ENCODE results near the gene SPEM3. TPM values are rescaled to one million over a fixed set of nuclear protein-coding genes. Genes with fewer than 3 reads are reported as not detected.

Gene SPEM3
- total and polyA plus RNA-seq, 2 of the 13 experiments (the other 11 are each of a cell fraction or from before 2014, with no cell fraction given), result not detected

GRCh38 chr17:7437950-7438614, 9.4 kb downstream of the SPEM3 start:
- Histone ChIP-seq H3K9me3 (ENCODE audit: low read length) (no peaks in the 10 kb centered on the region), H3K27me3 (ENCODE audit: control insufficient read depth in 1 of 2, insufficient read depth in 2 of 2, low read length in 2 of 2) (peaks cover 4 to 19% of the 10 kb centered on the region in 2 experiments; a peak in 4 of 5 replicates), H2AFZ (ENCODE audit: low read length) (no peak overlapping the region), H3K79me2 (ENCODE audit: insufficient read depth, low read length) (no peaks in the 10 kb centered on the region), H4K20me1 (ENCODE audit: insufficient read depth, low read length) (no peaks in the 10 kb centered on the region), H3K4me1 (ENCODE audit: insufficient read depth, low read length) (peaks cover 49% of the 10 kb centered on the region), H3K4me3 (replicated peaks in 1 of 3; ENCODE audit: insufficient read depth in 1 of 3, low read depth in 2 of 3, low read length in 3 of 3) (no peak overlapping the region), H3K36me3 (replicated peaks in 1 of 2; ENCODE audit: control insufficient read depth in 1 of 2, insufficient read depth in 2 of 2, low read length in 2 of 2) (no peaks in the 10 kb centered on the region), H3K4me2 (ENCODE audit: low read depth, low read length) (no peak overlapping the region), H3K27ac (ENCODE audit: extremely low read length, insufficient read depth, low read length) (no peak overlapping the region), H3K9ac (ENCODE audit: insufficient read depth, low read depth, low read length) (no peak overlapping the region)
- DNase-seq (ENCODE audit: low spot score) (no peak), ATAC-seq (no peak), FAIRE-seq (no peak)
- CTCF ChIA-PET (ENCODE audit: low intra/inter-chr PET ratio, low total read pairs), result interaction anchor here (2.1 kb wide), 1 partner anchor 82 kb away, joined by 11 read pairs; no protein-coding TSS in a partner anchor
- no TSS peak for BruUV-seq (replicated peaks)
- intact Hi-C loops (cut with micrococcal nuclease; ENCODE audit: unreplicated experiment), result loop anchor here (2.0 kb wide), 1 partner anchor 77 kb away; no protein-coding TSS in a partner anchor
- POLR2A ChIA-PET, result no interaction called here
- in situ Hi-C loops (cut with HindIII; ENCODE audit: extremely low pct_ligation_motif_present, low pct_unique_long_range_greater_than_20kb), result loop anchor here (5.0 kb wide), 2 partner anchors 39 to 81 kb away; partner anchors contain the start of genes TMEM95 and ZBTB4
- 86% methylated on average over 48 of the region's 48 CpGs for WGBS (ENCODE audit: low lambda C conversion rate)
- TF ChIP-seq ZNF687 (CRISPR knock-in tag; IDR thresholded peaks at IDR 0.05), result peak; percentile 8; the same call in 1 of the 2 replicates
- peak; percentile 73 for TF ChIP-seq ZC3H13 (CRISPR knock-in tag; IDR thresholded peaks at IDR 0.05)
- peak; percentile 41 for TF ChIP-seq AGO2 (optimal IDR thresholded peaks at IDR 0.05; ENCODE audit: low read depth, low read length)
- TF ChIP-seq RBFOX2 (IDR thresholded peaks at IDR 0.05; ENCODE audit: low read depth, low read length), result 0 out of 2 replicates have a peak, but pooled peaks have one; percentile 28
- peak; percentile 16; the same call in 1 of the 2 replicates for TF ChIP-seq ZBTB38 (CRISPR knock-in tag; IDR thresholded peaks at IDR 0.05)
- TF ChIP-seq ZNF775 (CRISPR knock-in tag; IDR thresholded peaks at IDR 0.05; ENCODE audit: borderline replicate concordance), result no peak
- no peak for TF ChIP-seq ZBTB43 (CRISPR knock-in tag; conservative IDR thresholded peaks at IDR 0.05)

All from HepG2 (cell line).